Naive thymus-derived CD8-positive, alpha-beta T cell (primary cell): Measurements from ENCODE around the gene UPP2. TPM values are rescaled to one million over a fixed set of nuclear protein-coding genes. Genes with fewer than 3 reads are reported as not detected.

ENCODE experiments used
- ATAC-seq, 2 donors: fragments of 150-1000 bp; cut with Tn5 transposase in 1 of 2; sonication (Bioruptor Pico), chemical (Tn5 transposase) in 1 of 2; 1 replicate in 1 of 2; 2 replicates in 1 of 2; pipeline ENCODE4 v1.10.0; 2021; ENCODE audit warnings: mild to moderate bottlenecking in 2 of 2, moderate library complexity in 2 of 2
- POLR2A ChIA-PET: fragments of 350-600 bp; sonication (Branson Sonifier 250); formaldehyde crosslinking; loops from one replicate; lab custom pipeline; 2021; ENCODE audit warnings: antibody characterized with exemption; lab: Charles Lee
- DNase-seq, 10 donors: peaks; one replicate each; pipeline versions ENCODE4 v3.0.0 to v3.0.0-alpha.2; 2020 to 2022
- H3K27ac Mint-ChIP-seq, 10 donors: one replicate each; pipeline ENCODE4 v1.8.0; 2020 to 2022; ENCODE audit warnings: mild to moderate bottlenecking in 10 of 10, mixed read lengths in 10 of 10, moderate library complexity in 4 of 10, inconsistent platforms in 1 of 10
- H3K27me3 Mint-ChIP-seq, 5 donors: one replicate each; pipeline ENCODE4 v1.8.0; 2021 to 2022; ENCODE audit warnings: mixed read lengths in 5 of 5
- H3K36me3 Mint-ChIP-seq, 3 donors: one replicate each; pipeline ENCODE4 v1.8.0; 2020 to 2022; ENCODE audit warnings: mixed read lengths in 3 of 3, mild to moderate bottlenecking in 2 of 3, inconsistent platforms in 1 of 3
- H3K4me1 Mint-ChIP-seq, 4 donors: one replicate each; pipeline ENCODE4 v1.8.0; 2021 to 2022; ENCODE audit warnings: mixed read lengths in 4 of 4
- H3K4me3 Mint-ChIP-seq, 10 donors: one replicate each; pipeline ENCODE4 v1.8.0; 2020 to 2022; ENCODE audit warnings: mild to moderate bottlenecking in 10 of 10, mixed read lengths in 10 of 10, moderate library complexity in 6 of 10, inconsistent platforms in 1 of 10
- H3K9me3 Mint-ChIP-seq, 9 donors: one replicate each; pipeline ENCODE4 v1.8.0; 2020 to 2022; ENCODE audit warnings: mixed read lengths in 9 of 9, mild to moderate bottlenecking in 3 of 9, inconsistent platforms in 1 of 9, moderate library complexity in 1 of 9
- polyA plus RNA-seq, 3 donors: library from polyadenylated mRNA; unstranded; fragments of 300-500 nt; fragmentation: Illumina TruSeq; gene quantifications; one replicate each; pipeline ENCODE4 v1.2.3, GENCODE V29; 2021
- total RNA-seq, 8 experiments: library from RNA in 2 of 8; stranded (reverse) in 2 of 8; gene quantifications; one replicate each; pipeline ENCODE4 v1.2.3 and lab custom pipeline; 2021 to 2026

The UPP2 gene
- total and polyA plus RNA-seq, 5 experiments from 2014 or later, result not detected

- H3K27ac Mint-ChIP-seq, result no peak overlapping the region
- H3K9me3 Mint-ChIP-seq, result peaks cover 0 to 2% (median 0%) of the 10 kb centered on the region in 9 donors
- ATAC-seq (no peak), DNase-seq (no peak)
- peaks cover 0 to 9% (median 6%) of the 10 kb centered on the region in 5 donors for H3K27me3 Mint-ChIP-seq
- H3K36me3 Mint-ChIP-seq, result no peaks in the 10 kb centered on the region
- no peak overlapping the region for H3K4me3 Mint-ChIP-seq
- POLR2A ChIA-PET, result no interaction called here
- no peaks in the 10 kb centered on the region for H3K4me1 Mint-ChIP-seq
Measured at GRCh38 chr2:158114516-158114915, 12.8 kb downstream of the UPP2 start.

GRCh38 chr2:158115202-158115767, 13.6 kb downstream of the UPP2 start:
- Mint-ChIP-seq H3K27ac (no peak overlapping the region), H3K4me3 (no peak overlapping the region), H3K36me3 (no peaks in the 10 kb centered on the region), H3K27me3 (peaks cover 0 to 9% (median 4%) of the 10 kb centered on the region in 5 donors), H3K4me1 (no peaks in the 10 kb centered on the region), H3K9me3 (no peaks in the 10 kb centered on the region)
- POLR2A ChIA-PET, result no interaction called here
- ATAC-seq (no peak), DNase-seq (no peak)

- Mint-ChIP-seq H3K36me3 (no peaks in the 10 kb centered on the region), H3K27ac (no peak overlapping the region), H3K4me1 (no peaks in the 10 kb centered on the region), H3K9me3 (no peaks in the 10 kb centered on the region), H3K4me3 (no peak overlapping the region), H3K27me3 (peaks cover 0 to 9% (median 4%) of the 10 kb centered on the region in 5 donors)
- no peak for DNase-seq
- POLR2A ChIA-PET, result no interaction called here
- no peak for ATAC-seq
Measured at GRCh38 chr2:158116936-158117335, 15.3 kb downstream of the UPP2 start.

- DNase-seq, result no peak
- no peaks in the 10 kb centered on the region for H3K9me3 Mint-ChIP-seq
- no peaks in the 10 kb centered on the region for H3K36me3 Mint-ChIP-seq
- no peak for ATAC-seq
- no peak overlapping the region for H3K4me3 Mint-ChIP-seq
- peaks cover 0 to 2% (median 0%) of the 10 kb centered on the region in 4 donors for H3K4me1 Mint-ChIP-seq
- H3K27ac Mint-ChIP-seq, result no peak overlapping the region
- H3K27me3 Mint-ChIP-seq, result peaks cover 0 to 23% (median 6%) of the 10 kb centered on the region in 5 donors
- POLR2A ChIA-PET, result no interaction called here
Measured at GRCh38 chr2:158120102-158120501, 18.4 kb downstream of the UPP2 start.

- POLR2A ChIA-PET, result no interaction called here
- Mint-ChIP-seq H3K36me3 (no peaks in the 10 kb centered on the region), H3K4me3 (no peak overlapping the region), H3K9me3 (no peaks in the 10 kb centered on the region), H3K27ac (no peak overlapping the region), H3K27me3 (peaks cover 0 to 24% (median 6%) of the 10 kb centered on the region in 5 donors), H3K4me1 (peaks cover 0 to 2% (median 0%) of the 10 kb centered on the region in 4 donors)
- DNase-seq, result no peak
- no peak for ATAC-seq
Measured at GRCh38 chr2:158120664-158121641, 19.3 kb downstream of the UPP2 start.

GRCh38 chr2:158124896-158125295, 23.2 kb downstream of the UPP2 start:
- peaks cover 0 to 33% (median 8%) of the 10 kb centered on the region in 5 donors for H3K27me3 Mint-ChIP-seq
- H3K36me3 Mint-ChIP-seq, result no peaks in the 10 kb centered on the region
- POLR2A ChIA-PET, result no interaction called here
- H3K4me1 Mint-ChIP-seq, result peaks cover 0 to 2% (median 0%) of the 10 kb centered on the region in 4 donors
- no peak overlapping the region for H3K4me3 Mint-ChIP-seq
- H3K9me3 Mint-ChIP-seq, result no peaks in the 10 kb centered on the region
- DNase-seq (no peak), ATAC-seq (no peak)
- H3K27ac Mint-ChIP-seq, result no peak overlapping the region

GRCh38 chr2:158125756-158126498, 24.3 kb downstream of the UPP2 start:
- DNase-seq (no peak), ATAC-seq (no peak)
- Mint-ChIP-seq H3K9me3 (no peaks in the 10 kb centered on the region), H3K4me3 (no peak overlapping the region), H3K36me3 (no peaks in the 10 kb centered on the region), H3K4me1 (peaks cover 0 to 3% (median under 1%) of the 10 kb centered on the region in 4 donors), H3K27ac (no peak overlapping the region), H3K27me3 (peaks cover 0 to 33% (median 8%) of the 10 kb centered on the region in 5 donors)
- POLR2A ChIA-PET, result no interaction called here

- H3K36me3 Mint-ChIP-seq, result no peaks in the 10 kb centered on the region
- H3K9me3 Mint-ChIP-seq, result no peaks in the 10 kb centered on the region
- H3K4me3 Mint-ChIP-seq, result no peak overlapping the region
- peaks cover 0 to 4% (median under 1%) of the 10 kb centered on the region in 4 donors for H3K4me1 Mint-ChIP-seq
- POLR2A ChIA-PET, result no interaction called here
- peaks cover 1 to 39% (median 8%) of the 10 kb centered on the region in 5 donors for H3K27me3 Mint-ChIP-seq
- ATAC-seq (no peak), DNase-seq (no peak)
- no peak overlapping the region for H3K27ac Mint-ChIP-seq
Measured at GRCh38 chr2:158127380-158127804, 25.7 kb downstream of the UPP2 start.

- Mint-ChIP-seq H3K27ac (no peak overlapping the region), H3K27me3 (peaks cover 3 to 32% (median 6%) of the 10 kb centered on the region in 5 donors), H3K4me1 (peaks cover 0 to 4% (median under 1%) of the 10 kb centered on the region in 4 donors), H3K36me3 (no peaks in the 10 kb centered on the region), H3K9me3 (no peaks in the 10 kb centered on the region), H3K4me3 (no peak overlapping the region)
- DNase-seq (no peak), ATAC-seq (no peak)
- POLR2A ChIA-PET, result no interaction called here
Measured at GRCh38 chr2:158128168-158128973, 26.7 kb downstream of the UPP2 start.

GRCh38 chr2:158129037-158129436, 27.4 kb downstream of the UPP2 start:
- no peak for DNase-seq
- no peak overlapping the region for H3K4me3 Mint-ChIP-seq
- no peaks in the 10 kb centered on the region for H3K36me3 Mint-ChIP-seq
- peaks cover 3 to 25% (median 6%) of the 10 kb centered on the region in 5 donors for H3K27me3 Mint-ChIP-seq
- ATAC-seq, result no peak
- no peak overlapping the region for H3K27ac Mint-ChIP-seq
- peaks cover 0 to 4% (median under 1%) of the 10 kb centered on the region in 4 donors for H3K4me1 Mint-ChIP-seq
- POLR2A ChIA-PET, result no interaction called here
- no peaks in the 10 kb centered on the region for H3K9me3 Mint-ChIP-seq

GRCh38 chr2:158130832-158131473, 29.3 kb downstream of the UPP2 start:
- DNase-seq (no peak), ATAC-seq (no peak)
- no peak overlapping the region for H3K27ac Mint-ChIP-seq
- H3K4me3 Mint-ChIP-seq, result no peak overlapping the region
- POLR2A ChIA-PET, result no interaction called here
- no peaks in the 10 kb centered on the region for H3K36me3 Mint-ChIP-seq
- peaks cover 2 to 19% (median 4%) of the 10 kb centered on the region in 5 donors for H3K27me3 Mint-ChIP-seq
- H3K4me1 Mint-ChIP-seq, result peaks cover 0 to 4% (median 0%) of the 10 kb centered on the region in 4 donors
- no peaks in the 10 kb centered on the region for H3K9me3 Mint-ChIP-seq
